IPS-20b (cell line): ENCODE results near the gene HEXIM2.
A peak's percentile ranks its signal among the peaks of the same experiment; 100 is the strongest.
"Not testable (repeated sequence)": the region's sequence is repeated elsewhere in the genome, so short reads cannot be mapped to it uniquely, and the experiment has no call there.

Source experiments
- H3K27ac ChIP-seq: one replicate; pipeline ENCODE4 v1.5.1; 2013; ENCODE audit warnings: low read length
- H3K27me3 ChIP-seq: 2 replicates; pipeline ENCODE4 v1.6.1; 2013; ENCODE audit warnings: mild to moderate bottlenecking, low read length, inconsistent platforms; ENCODE audit not compliant: insufficient read depth
- H3K36me3 ChIP-seq: 2 replicates; pipeline ENCODE4 v1.6.1; 2013; ENCODE audit warnings: low read depth, mild to moderate bottlenecking, inconsistent platforms, low read length, moderate library complexity; ENCODE audit not compliant: insufficient read depth
- H3K4me1 ChIP-seq: 2 replicates; pipeline ENCODE4 v1.6.1; 2013; ENCODE audit warnings: mild to moderate bottlenecking, control low read depth, inconsistent platforms, low read length, moderate library complexity; ENCODE audit not compliant: insufficient read depth
- H3K4me3 ChIP-seq: 2 replicates; pipeline ENCODE4 v1.5.1; 2013; ENCODE audit warnings: mild to moderate bottlenecking, low read length, inconsistent platforms
- H3K9ac ChIP-seq: 2 replicates; pipeline ENCODE4 v1.6.1; 2013; ENCODE audit warnings: low read depth, mild to moderate bottlenecking, inconsistent platforms, low read length, moderate library complexity
- H3K9me3 ChIP-seq: 2 replicates; pipeline ENCODE4 v1.6.1; 2013; ENCODE audit warnings: mild to moderate bottlenecking, low read depth, low read length, inconsistent platforms; ENCODE audit not compliant: insufficient read depth

The HEXIM2 gene

DNA sequence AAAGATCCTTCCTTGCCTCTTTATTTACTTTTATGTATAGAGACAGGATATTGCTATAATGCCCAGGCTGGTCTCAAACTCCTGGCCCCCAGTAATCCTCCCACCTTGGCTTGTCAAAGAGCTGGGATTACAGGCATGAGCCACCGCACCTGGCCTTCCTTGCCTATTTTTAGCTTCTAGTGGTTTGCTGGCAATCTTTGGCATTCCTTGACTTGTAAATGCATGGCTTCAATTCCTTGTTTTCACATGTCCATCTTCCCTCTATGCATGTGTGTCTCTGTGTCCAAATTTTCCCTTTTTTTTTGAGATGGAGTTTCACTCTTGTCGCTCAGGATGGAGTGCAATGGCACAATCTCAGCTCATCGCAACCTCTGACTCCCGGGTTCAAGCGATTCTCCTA lies 22.5 kb downstream of the HEXIM2 start:
- Histone ChIP-seq H3K36me3 (no peaks in the 10 kb centered on the region), H3K9ac (no peak overlapping the region), H3K27me3 (no peaks in the 10 kb centered on the region), H3K4me3 (no peak overlapping the region), H3K4me1 (no peaks in the 10 kb centered on the region), H3K27ac (no peak overlapping the region), H3K9me3 (no peaks in the 10 kb centered on the region)

DNA sequence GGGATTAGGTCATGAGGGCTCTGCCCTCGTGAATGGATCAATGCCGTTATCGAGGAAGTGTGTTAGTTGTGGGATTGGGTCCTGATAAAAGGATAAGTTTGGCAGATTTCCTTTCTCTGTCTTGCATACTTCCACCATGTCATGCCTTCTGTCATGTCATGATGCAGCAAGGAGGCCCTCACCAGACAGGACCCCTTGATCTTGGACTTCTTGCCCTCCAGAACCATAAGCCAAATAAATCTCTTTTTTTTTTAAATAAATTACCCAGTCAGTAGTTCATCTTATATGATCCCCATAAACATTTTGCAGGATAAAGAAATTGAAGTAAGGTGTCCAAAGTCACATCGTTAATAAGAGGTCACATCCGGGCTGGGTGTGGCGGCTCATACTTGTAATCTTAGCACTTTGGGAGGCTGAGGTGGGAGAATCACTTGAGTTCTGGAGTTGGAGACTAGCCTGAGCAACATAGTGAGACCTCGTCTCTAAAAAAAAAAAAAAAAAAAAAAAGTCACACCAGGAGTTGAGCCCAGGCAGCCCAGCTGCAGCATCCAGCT lies 25.2 kb downstream of the HEXIM2 start:
- no peaks in the 10 kb centered on the region for H3K4me1 ChIP-seq
- no peaks in the 10 kb centered on the region for H3K36me3 ChIP-seq
- no peaks in the 10 kb centered on the region for H3K27me3 ChIP-seq
- no peaks in the 10 kb centered on the region for H3K9me3 ChIP-seq
- no peak overlapping the region for H3K9ac ChIP-seq
- no peak overlapping the region for H3K4me3 ChIP-seq
- H3K27ac ChIP-seq, result no peak overlapping the region

GRCh38 chr17:45189009-45189408 lies 27.3 kb downstream of the HEXIM2 start:
- H3K9me3 ChIP-seq, result no peaks in the 10 kb centered on the region
- no peaks in the 10 kb centered on the region for H3K36me3 ChIP-seq
- no peaks in the 10 kb centered on the region for H3K27me3 ChIP-seq
- H3K4me1 ChIP-seq, result no peaks in the 10 kb centered on the region
- no peak overlapping the region for H3K4me3 ChIP-seq
- H3K9ac ChIP-seq, result no peak overlapping the region
- H3K27ac ChIP-seq, result no peak overlapping the region

GRCh38 chr17:45190503-45191255 lies 29.0 kb downstream of the HEXIM2 start:
- Histone ChIP-seq H3K4me3 (no peak overlapping the region), H3K9me3 (no peaks in the 10 kb centered on the region), H3K36me3 (no peaks in the 10 kb centered on the region), H3K9ac (no peak overlapping the region), H3K27me3 (no peaks in the 10 kb centered on the region), H3K27ac (no peak overlapping the region), H3K4me1 (no peaks in the 10 kb centered on the region)

- peaks cover 5% of the 10 kb centered on the region; the same call in 1 of the 2 replicates for H3K4me1 ChIP-seq
- H3K27me3 ChIP-seq, result no peaks in the 10 kb centered on the region
- no peak overlapping the region for H3K4me3 ChIP-seq
- no peak overlapping the region for H3K27ac ChIP-seq
- no peaks in the 10 kb centered on the region for H3K9me3 ChIP-seq
- no peak overlapping the region for H3K9ac ChIP-seq
- H3K36me3 ChIP-seq, result no peaks in the 10 kb centered on the region
Measured at GRCh38 chr17:45195424-45195823, 33.7 kb downstream of the HEXIM2 start.

GRCh38 chr17:45197108-45197507 lies 35.4 kb downstream of the HEXIM2 start:
- Histone ChIP-seq H3K4me3 (peak overlapping the region; percentile 37; the same call in 1 of the 2 replicates), H3K9me3 (no peaks in the 10 kb centered on the region), H3K4me1 (peaks cover 5% of the 10 kb centered on the region; the same call in 1 of the 2 replicates), H3K9ac (peak overlapping the region; percentile 19; the same call in 1 of the 2 replicates), H3K27me3 (no peaks in the 10 kb centered on the region), H3K27ac (no peak overlapping the region), H3K36me3 (no peaks in the 10 kb centered on the region)

GRCh38 chr17:45197555-45198334 lies 36.1 kb downstream of the HEXIM2 start:
- Histone ChIP-seq H3K4me1 (peaks cover 5% of the 10 kb centered on the region; the same call in 1 of the 2 replicates), H3K9me3 (no peaks in the 10 kb centered on the region), H3K36me3 (no peaks in the 10 kb centered on the region), H3K9ac (peak overlapping the region; percentile 19; the same call in 1 of the 2 replicates), H3K4me3 (peak overlapping the region; percentile 37; the same call in 1 of the 2 replicates), H3K27ac (no peak overlapping the region), H3K27me3 (no peaks in the 10 kb centered on the region)

- no peak overlapping the region for H3K9ac ChIP-seq
- H3K9me3 ChIP-seq, result no peaks in the 10 kb centered on the region
- H3K4me3 ChIP-seq, result no peak overlapping the region
- no peak overlapping the region for H3K27ac ChIP-seq
- H3K4me1 ChIP-seq, result peaks cover 5% of the 10 kb centered on the region; the same call in 1 of the 2 replicates
- no peaks in the 10 kb centered on the region for H3K27me3 ChIP-seq
- no peaks in the 10 kb centered on the region for H3K36me3 ChIP-seq
Measured at GRCh38 chr17:45200701-45201100, 39.0 kb downstream of the HEXIM2 start.

DNA sequence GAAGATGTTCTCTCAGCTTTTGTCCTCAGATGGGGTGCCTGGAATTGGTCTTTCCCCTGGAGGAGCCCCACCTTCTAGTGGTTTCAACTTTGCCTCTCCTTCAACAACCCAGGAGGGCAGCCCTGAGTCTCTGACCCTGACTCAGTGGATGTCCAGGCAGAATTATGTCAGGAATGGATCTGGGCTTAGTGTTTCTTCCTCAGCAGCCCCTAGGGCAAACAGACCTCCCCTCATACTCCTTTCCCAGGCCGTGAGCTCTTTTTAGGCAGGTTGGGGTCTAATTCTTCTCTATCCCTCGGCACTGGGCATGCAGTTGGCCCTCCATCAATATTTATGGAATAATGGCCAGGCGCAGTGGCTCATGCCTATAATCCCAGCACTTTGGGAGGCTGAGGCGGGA lies 39.8 kb downstream of the HEXIM2 start:
- peaks cover 5% of the 10 kb centered on the region; the same call in 1 of the 2 replicates for H3K4me1 ChIP-seq
- no peaks in the 10 kb centered on the region for H3K9me3 ChIP-seq
- H3K36me3 ChIP-seq, result no peaks in the 10 kb centered on the region
- no peaks in the 10 kb centered on the region for H3K27me3 ChIP-seq
- no peak overlapping the region for H3K27ac ChIP-seq
- H3K9ac ChIP-seq, result no peak overlapping the region
- H3K4me3 ChIP-seq, result no peak overlapping the region

DNA sequence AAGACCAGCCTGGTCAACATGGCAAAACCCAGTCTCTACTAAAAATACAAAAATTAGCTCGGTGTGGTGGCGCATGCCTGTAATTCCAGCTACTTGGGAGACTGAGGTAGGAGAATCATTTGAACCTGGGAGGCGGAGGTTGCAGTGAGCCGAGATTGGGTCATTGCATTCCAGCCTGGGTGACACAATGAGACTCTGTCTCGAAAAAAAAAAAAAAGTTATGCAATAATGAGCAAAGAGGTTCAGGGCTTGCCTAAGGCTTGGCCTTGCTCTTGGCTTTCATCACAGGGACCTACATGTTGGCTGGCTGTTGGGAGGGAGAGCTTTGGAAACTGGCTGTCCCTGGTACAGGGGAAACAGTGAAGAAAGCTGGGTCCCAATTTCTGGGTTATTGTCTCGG lies 40.2 kb downstream of the HEXIM2 start:
- H3K4me3 ChIP-seq, H3K9ac ChIP-seq, H3K36me3 ChIP-seq, H3K4me1 ChIP-seq, H3K27me3 ChIP-seq, H3K27ac ChIP-seq, H3K9me3 ChIP-seq: not testable (repeated sequence)

DNA sequence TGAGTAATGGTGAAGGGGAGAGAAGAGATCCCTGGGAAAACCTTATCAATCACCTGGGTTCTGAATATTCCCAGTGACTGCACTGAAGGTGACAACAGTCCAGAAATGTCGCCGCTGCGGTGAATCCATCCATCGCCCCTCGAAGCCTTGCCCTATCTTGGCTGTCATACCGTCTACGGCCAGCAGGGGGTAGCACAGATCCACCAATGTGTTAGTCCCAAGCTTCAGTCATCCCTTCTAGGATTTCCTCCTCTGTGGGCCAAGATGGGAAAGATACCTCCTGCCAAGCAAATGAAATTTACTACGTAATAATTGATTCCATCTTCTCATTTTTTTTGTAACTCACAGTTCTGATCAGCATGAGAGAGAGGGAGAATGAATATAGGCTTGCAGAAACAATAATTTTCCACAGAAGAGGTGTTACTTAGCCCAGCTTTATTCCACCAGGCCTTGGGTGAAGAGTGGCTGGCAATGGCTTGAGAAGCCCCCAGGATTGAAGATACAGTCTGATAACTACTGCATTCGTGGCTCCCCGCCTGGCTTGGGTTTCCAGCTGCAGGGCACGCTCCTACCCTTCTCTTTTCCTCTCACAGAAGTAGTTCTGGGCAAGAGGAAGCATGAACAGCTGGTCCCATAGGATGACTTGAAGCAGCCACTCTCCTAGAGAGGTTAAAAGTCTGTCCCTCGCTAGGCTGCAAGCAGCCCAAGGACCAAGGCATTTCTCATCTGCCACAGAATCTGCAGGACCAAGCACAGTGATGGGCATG lies 57.4 kb downstream of the HEXIM2 start:
- no peak overlapping the region for H3K27ac ChIP-seq
- no peaks in the 10 kb centered on the region for H3K9me3 ChIP-seq
- no peaks in the 10 kb centered on the region for H3K36me3 ChIP-seq
- no peak overlapping the region for H3K4me3 ChIP-seq
- no peaks in the 10 kb centered on the region for H3K4me1 ChIP-seq
- H3K27me3 ChIP-seq, result peaks cover 50% of the 10 kb centered on the region
- no peak overlapping the region for H3K9ac ChIP-seq
